OCI-LY7 (cell line): ENCODE measurements around the gene SNX10.

Source experiments
- EZH2phosphoT487 ChIP-seq: fragments of 200-600 bp; sonication (generic); IDR thresholded peaks from 2 replicates; pipeline ENCODE4 v1.6.1; 2018; ENCODE audit warnings: low read depth, borderline replicate concordance, mild to moderate bottlenecking, mixed run types, antibody characterized with exemption, low read length, moderate library complexity, mixed read lengths
- TF ChIP-seq, protein P1 (sequence below): fragments of 200-600 bp; sonication (generic); conservative IDR thresholded peaks from 2 replicates; pipeline ENCODE4 v1.5.1; 2014; ENCODE audit warnings: mild to moderate bottlenecking, antibody characterized with exemption, low read length, moderate library complexity, mixed read lengths

DNA sequence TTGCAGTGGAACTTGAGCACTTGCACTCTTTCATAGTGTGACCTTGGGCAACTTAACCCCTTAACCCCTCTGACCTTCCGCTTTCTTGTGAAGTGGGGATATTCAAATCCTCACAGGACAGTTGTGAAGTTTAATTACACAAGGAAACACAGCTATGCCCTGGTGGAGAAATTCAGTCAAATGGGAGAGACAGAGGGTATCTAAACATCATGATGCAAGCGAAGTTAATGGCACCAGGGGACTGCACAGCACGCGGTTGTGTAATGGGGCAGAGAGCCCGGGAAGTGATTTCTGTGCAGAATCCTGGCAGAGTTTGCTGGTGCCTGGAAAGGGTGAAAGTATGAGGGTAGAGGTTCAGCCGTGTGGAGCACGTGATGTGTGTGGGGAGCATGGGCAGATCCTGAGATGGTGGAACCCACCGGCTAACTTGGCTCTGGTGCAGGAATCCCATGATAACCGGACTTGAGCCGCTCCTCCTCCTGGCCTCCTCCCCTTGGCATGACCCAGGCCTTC lies 51.7 kb downstream of the SNX10 start:
- TF ChIP-seq, protein P1, sequence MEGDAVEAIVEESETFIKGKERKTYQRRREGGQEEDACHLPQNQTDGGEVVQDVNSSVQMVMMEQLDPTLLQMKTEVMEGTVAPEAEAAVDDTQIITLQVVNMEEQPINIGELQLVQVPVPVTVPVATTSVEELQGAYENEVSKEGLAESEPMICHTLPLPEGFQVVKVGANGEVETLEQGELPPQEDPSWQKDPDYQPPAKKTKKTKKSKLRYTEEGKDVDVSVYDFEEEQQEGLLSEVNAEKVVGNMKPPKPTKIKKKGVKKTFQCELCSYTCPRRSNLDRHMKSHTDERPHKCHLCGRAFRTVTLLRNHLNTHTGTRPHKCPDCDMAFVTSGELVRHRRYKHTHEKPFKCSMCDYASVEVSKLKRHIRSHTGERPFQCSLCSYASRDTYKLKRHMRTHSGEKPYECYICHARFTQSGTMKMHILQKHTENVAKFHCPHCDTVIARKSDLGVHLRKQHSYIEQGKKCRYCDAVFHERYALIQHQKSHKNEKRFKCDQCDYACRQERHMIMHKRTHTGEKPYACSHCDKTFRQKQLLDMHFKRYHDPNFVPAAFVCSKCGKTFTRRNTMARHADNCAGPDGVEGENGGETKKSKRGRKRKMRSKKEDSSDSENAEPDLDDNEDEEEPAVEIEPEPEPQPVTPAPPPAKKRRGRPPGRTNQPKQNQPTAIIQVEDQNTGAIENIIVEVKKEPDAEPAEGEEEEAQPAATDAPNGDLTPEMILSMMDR = no peak
- TF ChIP-seq EZH2phosphoT487 = no peak
